IMR-90 (cell line): ENCODE results near the gene COL1A1. TPM values are rescaled to one million over a fixed set of nuclear protein-coding genes. Genes with fewer than 3 reads are reported as not detected.

ENCODE experiments used
- ATAC-seq: fragments of 200-7000 bp; cut with Tn5 transposase; 2 replicates; pipeline ENCODE4 v1.9.1; 2020; ENCODE audit warnings: low read depth, mild to moderate bottlenecking, moderate library complexity
- BruUV-seq: library from RNA; stranded (reverse); fragments of 400-500 nt; replicated peaks from 2 replicates; lab custom pipeline; 2021; lab: Mats Ljungman, UMichigan
- CTCF ChIA-PET: fragments of 300-600 bp; formaldehyde crosslinking; extraction: SDS; loops from one replicate; lab custom pipeline; 2021; ENCODE audit warnings: antibody characterized with exemption; lab: Yijun Ruan, JAX
- POLR2A ChIA-PET: fragments of 300-600 bp; sonication (Branson Sonifier 250); formaldehyde crosslinking; loops from one replicate; lab custom pipeline; 2022; ENCODE audit warnings: antibody characterized with exemption; ENCODE audit not compliant: unreplicated experiment; lab: Charles Lee
- DNase-seq: peaks from one replicate; pipeline ENCODE4 v3.0.0; 2013
- H2AFZ ChIP-seq: replicated peaks from 2 replicates; pipeline ENCODE3; 2013; ENCODE audit warnings: low read length, mild to moderate bottlenecking; ENCODE audit not compliant: poor library complexity
- H2AK5ac ChIP-seq: 2 replicates; pipeline ENCODE4 v1.6.1; 2013; ENCODE audit warnings: low read depth, low read length, inconsistent platforms
- H2AK9ac ChIP-seq: replicated peaks from 2 replicates; pipeline ENCODE3; 2013; ENCODE audit warnings: mild to moderate bottlenecking, low read depth, low read length, moderate library complexity; ENCODE audit not compliant: poor library complexity
- H2BK120ac ChIP-seq: 2 replicates; pipeline ENCODE4 v1.6.1; 2013; ENCODE audit warnings: low read depth, low read length, inconsistent platforms
- H2BK15ac ChIP-seq: 3 replicates; pipeline ENCODE4 v1.6.1; 2013; ENCODE audit warnings: low read depth, low read length, inconsistent platforms
- H2BK20ac ChIP-seq: 2 replicates; pipeline ENCODE4 v1.6.1; 2013; ENCODE audit warnings: low read depth, mild to moderate bottlenecking, inconsistent platforms, low read length, moderate library complexity
- H2BK5ac ChIP-seq: 2 replicates; pipeline ENCODE4 v1.6.1; 2013; ENCODE audit warnings: mild to moderate bottlenecking, low read depth, low read length, inconsistent platforms; ENCODE audit not compliant: poor library complexity, severe bottlenecking
- H3K14ac ChIP-seq: replicated peaks from 2 replicates; pipeline ENCODE4 v1.6.1; 2013; ENCODE audit warnings: low read depth, low read length, inconsistent platforms
- H3K18ac ChIP-seq: 2 replicates; pipeline ENCODE4 v1.6.1; 2013; ENCODE audit warnings: low read depth, low read length, control low read depth
- H3K23ac ChIP-seq: 2 replicates; pipeline ENCODE4 v1.6.1; 2013; ENCODE audit warnings: low read depth, low read length, inconsistent platforms
- H3K27ac ChIP-seq: 2 replicates; pipeline ENCODE4 v1.5.1; 2013; ENCODE audit warnings: mild to moderate bottlenecking, control low read depth, low read length; ENCODE audit not compliant: insufficient read depth
- H3K27me3 ChIP-seq: 2 replicates; pipeline ENCODE4 v1.6.1; 2013; ENCODE audit warnings: low read length; ENCODE audit not compliant: control insufficient read depth, insufficient read depth
- H3K36me3 ChIP-seq: 2 replicates; pipeline ENCODE4 v1.6.1; 2013; ENCODE audit warnings: low read length, mixed read lengths; ENCODE audit not compliant: control insufficient read depth, insufficient read depth
- H3K4ac ChIP-seq: 2 replicates; pipeline ENCODE4 v1.6.1; 2013; ENCODE audit warnings: low read depth, low read length, inconsistent platforms
- H3K4me1 ChIP-seq: 2 replicates; pipeline ENCODE4 v1.6.1; 2013; ENCODE audit warnings: low read length, mixed read lengths; ENCODE audit not compliant: control insufficient read depth, insufficient read depth
- H3K4me2 ChIP-seq: 2 replicates; pipeline ENCODE4 v1.6.1; 2013; ENCODE audit warnings: low read depth, mild to moderate bottlenecking, control low read depth, low read length, moderate library complexity
- H3K4me3 ChIP-seq: 2 replicates; pipeline ENCODE4 v1.5.1; 2013; ENCODE audit warnings: low read depth, mild to moderate bottlenecking, control low read depth, low read length, moderate library complexity; ENCODE audit not compliant: insufficient read depth
- H3K56ac ChIP-seq: 2 replicates; pipeline ENCODE4 v1.6.1; 2013; ENCODE audit warnings: low read length, inconsistent platforms; ENCODE audit not compliant: insufficient read depth; ENCODE audit errors: extremely low read depth
- H3K79me1 ChIP-seq, 2 experiments: 2 replicates each; pipeline ENCODE4 v1.6.1; 2013; ENCODE audit warnings: low read length in 2 of 2, inconsistent platforms in 1 of 2, low read depth in 1 of 2
- H3K9ac ChIP-seq: 2 replicates; pipeline ENCODE4 v1.6.1; 2013; ENCODE audit warnings: low read depth, low read length, control low read depth
- H3K9me1 ChIP-seq: 2 replicates; pipeline ENCODE4 v1.6.1; 2013; ENCODE audit warnings: low read length, inconsistent platforms; ENCODE audit not compliant: insufficient read depth
- H3K9me3 ChIP-seq: 2 replicates; pipeline ENCODE4 v1.6.1; 2013; ENCODE audit warnings: low read length; ENCODE audit not compliant: control insufficient read depth, insufficient read depth
- H4K20me1 ChIP-seq: 2 replicates; pipeline ENCODE4 v1.6.1; 2013; ENCODE audit warnings: low read length, inconsistent platforms; ENCODE audit not compliant: insufficient read depth
- H4K5ac ChIP-seq: 2 replicates; pipeline ENCODE4 v1.6.1; 2013; ENCODE audit warnings: mild to moderate bottlenecking, low read depth, low read length, control low read depth
- H4K8ac ChIP-seq, 2 experiments: 2 replicates each; pipeline ENCODE4 v1.6.1; 2013; ENCODE audit warnings: low read depth in 2 of 2, low read length in 2 of 2, control low read depth in 1 of 2, inconsistent platforms in 1 of 2
- H4K91ac ChIP-seq: 2 replicates; pipeline ENCODE4 v1.6.1; 2013; ENCODE audit warnings: low read depth, low read length, inconsistent platforms; ENCODE audit not compliant: insufficient read depth
- FOS ChIP-seq: fragments of 150-350 bp; IDR thresholded peaks from 2 replicates; pipeline ENCODE4 v1.6.1; 2016; ENCODE audit warnings: low read depth, low read length
- MAZ ChIP-seq: IDR thresholded peaks from 2 replicates; pipeline ENCODE4 v1.6.1; 2012; ENCODE audit warnings: low read depth, mild to moderate bottlenecking, low read length, improper control_type of control experiment, moderate library complexity, borderline replicate concordance
- MXI1 ChIP-seq: IDR thresholded peaks from 2 replicates; pipeline ENCODE4 v1.6.1; 2012; ENCODE audit warnings: low read depth, mild to moderate bottlenecking, low read length, moderate library complexity, borderline replicate concordance
- POLR2A ChIP-seq: IDR thresholded peaks from 2 replicates; pipeline ENCODE4 v1.6.1; 2012; ENCODE audit warnings: mild to moderate bottlenecking, low read depth, low read length
- RAD21 ChIP-seq: IDR thresholded peaks from 2 replicates; pipeline ENCODE4 v1.6.1; 2012; ENCODE audit warnings: low read length, improper control_type of control experiment
- WGBS, 2 experiments: methylation state at CpG; one replicate each; pipeline versions ENCODE4 v1.1.5 to v1.1.7; 2013; ENCODE audit warnings: missing lambda C conversion rate in 2 of 2; ENCODE audit not compliant: insufficient read length in 1 of 2; ENCODE audit errors: extremely low coverage in 2 of 2; 5-methylcytosine and 5-hydroxymethylcytosine counted together
- dilution Hi-C: fragments of 300-500 bp; cut with HindIII; formaldehyde crosslinking; loops from one replicate; pipeline ENCODE4 v1.14.3; 2018; ENCODE audit warnings: low sequenced_read_pairs; ENCODE audit not compliant: unreplicated experiment
- in situ Hi-C: fragments of 300-500 bp; cut with MboI; formaldehyde crosslinking; loops from 3 replicates; pipeline ENCODE4 v1.14.3; 2019; ENCODE audit warnings: low sequenced_read_pairs, inconsistent platforms, mixed read lengths
- intact Hi-C: fragments of 100-400 bp; cut with micrococcal nuclease; formaldehyde crosslinking; loops from 2 replicates; pipeline ENCODE4 v1.10.0; 2022
- polyA plus RNA-seq, 3 experiments: library from polyadenylated mRNA; depleted of rRNA; stranded (reverse); fragments of >200 nt; gene quantifications; 2 replicates each; pipeline ENCODE4 v1.2.3, GENCODE V29; 2012; ENCODE audit warnings: low replicate concordance in 1 of 3
- total RNA-seq: library from RNA; depleted of rRNA; stranded (reverse); fragments of >200 nt; gene quantifications from 2 replicates; pipeline ENCODE4 v1.2.3, GENCODE V29; 2012
- TF ChIP-seq, protein P1 (sequence below): fragments of 150-350 bp; IDR thresholded peaks from 2 replicates; pipeline ENCODE4 v1.6.1; 2016; ENCODE audit warnings: low read depth, mild to moderate bottlenecking, low read length, moderate library complexity, borderline replicate concordance
- TF ChIP-seq, protein P2 (sequence below): fragments of 150-350 bp; IDR thresholded peaks from 2 replicates; pipeline ENCODE4 v1.6.1; 2017; ENCODE audit warnings: mild to moderate bottlenecking, antibody characterized with exemption, low read length, low read depth
- TF ChIP-seq, protein P3 (sequence below): conservative IDR thresholded peaks from 2 replicates; pipeline ENCODE4 v1.5.1; 2012; ENCODE audit warnings: mild to moderate bottlenecking, low read depth, low read length, improper control_type of control experiment

Gene COL1A1
- total and polyA plus RNA-seq, 2 of the 4 experiments (the other 2 are of a cell fraction) = 2,180 to 4,350 TPM

DNA sequence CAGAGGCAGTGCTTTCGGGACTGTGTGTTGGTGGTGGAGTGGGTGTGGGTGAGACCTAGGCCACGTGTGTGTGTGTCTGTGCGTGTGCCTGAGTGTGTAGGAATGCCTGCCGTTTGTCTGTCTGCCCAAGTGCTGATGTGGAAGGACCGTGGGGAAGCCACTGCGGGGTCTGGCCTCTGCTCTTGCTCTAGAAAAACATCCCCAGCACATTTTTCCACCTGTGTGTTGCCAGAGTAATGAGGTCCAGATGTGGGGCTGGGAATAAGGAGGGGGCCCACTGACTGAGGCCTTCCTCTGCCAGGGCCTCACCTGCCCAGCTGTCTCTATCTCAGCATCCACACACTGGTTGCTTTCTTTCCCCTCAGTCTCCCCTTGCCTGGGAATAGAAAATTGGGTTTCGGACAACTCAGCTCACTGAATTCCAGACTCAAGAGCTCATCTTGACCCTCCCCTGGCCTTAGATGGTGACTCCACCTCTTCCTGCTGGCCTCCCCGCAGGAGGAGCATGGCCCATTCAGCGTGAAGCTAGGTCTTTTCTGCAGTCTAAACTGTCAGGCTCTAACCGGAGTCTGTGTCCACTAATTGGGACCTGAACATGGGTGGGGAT, 28.0 kb downstream of the COL1A1 start:
- Histone ChIP-seq H2BK5ac (peak overlapping the region; percentile 92), H3K9me1 (peaks cover 23% of the 10 kb centered on the region), H2AFZ (peak overlapping the region; percentile 87), H3K9me3 (no peaks in the 10 kb centered on the region), H3K18ac (peak overlapping the region; percentile 71), H2BK120ac (peak overlapping the region; percentile 94), H3K4me2 (peak overlapping the region; percentile 8), H2BK15ac (peak overlapping the region; percentile 89; the same call in 2 of the 3 replicates), H3K36me3 (peaks cover 11% of the 10 kb centered on the region), H2AK5ac (peak overlapping the region; percentile 99), H4K20me1 (no peaks in the 10 kb centered on the region; the same call in 1 of the 2 replicates), H3K79me1 (peaks cover 17 to 38% of the 10 kb centered on the region in 2 experiments; a peak in 3 of 4 replicates), H4K91ac (peak overlapping the region; percentile 93), H3K23ac (peak overlapping the region; percentile 90), H2AK9ac (peak overlapping the region; percentile 90), H3K4me1 (peaks cover 31% of the 10 kb centered on the region), H2BK20ac (peak overlapping the region; percentile 96), H3K27me3 (no peaks in the 10 kb centered on the region), H3K4ac (peak overlapping the region; percentile 94), H3K56ac (peak overlapping the region; percentile 80), H3K4me3 (no peak overlapping the region), H3K27ac (peak overlapping the region; percentile 93), H3K9ac (peak overlapping the region; percentile 63), H4K5ac (peak overlapping the region; percentile 43), H4K8ac (peak overlapping the region; percentile 63 to 90), H3K14ac (peak overlapping the region; percentile 89)
- intact Hi-C loops = loop anchor here (1.0 to 2.0 kb wide), 2 partner anchors 100 to 117 kb away; no protein-coding TSS in a partner anchor
- DNase-seq (peak; percentile 95), ATAC-seq (peak; percentile 63)
- BruUV-seq = no TSS peak
- ChIA-PET CTCF (interaction anchor here (0.8 to 1.8 kb wide), 4 partner anchors 12 to 100 kb away, joined by 3 to 6 read pairs (median 6); partner anchors contain the start of gene TMEM92), POLR2A (interaction anchor here (1.0 to 1.6 kb wide), 5 partner anchors 27 to 94 kb away, joined by 4 to 6 read pairs (median 4); no protein-coding TSS in a partner anchor)
- WGBS, 2 experiments = 0% methylated on average over 3 of the region's 10 CpGs; no CpG with 5 or more reads in 1 of the 2 experiments
- TF ChIP-seq, protein P1, sequence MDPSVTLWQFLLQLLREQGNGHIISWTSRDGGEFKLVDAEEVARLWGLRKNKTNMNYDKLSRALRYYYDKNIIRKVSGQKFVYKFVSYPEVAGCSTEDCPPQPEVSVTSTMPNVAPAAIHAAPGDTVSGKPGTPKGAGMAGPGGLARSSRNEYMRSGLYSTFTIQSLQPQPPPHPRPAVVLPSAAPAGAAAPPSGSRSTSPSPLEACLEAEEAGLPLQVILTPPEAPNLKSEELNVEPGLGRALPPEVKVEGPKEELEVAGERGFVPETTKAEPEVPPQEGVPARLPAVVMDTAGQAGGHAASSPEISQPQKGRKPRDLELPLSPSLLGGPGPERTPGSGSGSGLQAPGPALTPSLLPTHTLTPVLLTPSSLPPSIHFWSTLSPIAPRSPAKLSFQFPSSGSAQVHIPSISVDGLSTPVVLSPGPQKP = no peak
- TF ChIP-seq POLR2A (peak; percentile 68), RAD21 (0 out of 2 replicates have a peak, but pooled peaks have one; percentile 5), MAZ (no peak; the same call in none of the 2 replicates), FOS (peak; percentile 53; the same call in 1 of the 2 replicates), MXI1 (peak; percentile 80)
- TF ChIP-seq, protein P2, sequence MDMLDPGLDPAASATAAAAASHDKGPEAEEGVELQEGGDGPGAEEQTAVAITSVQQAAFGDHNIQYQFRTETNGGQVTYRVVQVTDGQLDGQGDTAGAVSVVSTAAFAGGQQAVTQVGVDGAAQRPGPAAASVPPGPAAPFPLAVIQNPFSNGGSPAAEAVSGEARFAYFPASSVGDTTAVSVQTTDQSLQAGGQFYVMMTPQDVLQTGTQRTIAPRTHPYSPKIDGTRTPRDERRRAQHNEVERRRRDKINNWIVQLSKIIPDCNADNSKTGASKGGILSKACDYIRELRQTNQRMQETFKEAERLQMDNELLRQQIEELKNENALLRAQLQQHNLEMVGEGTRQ = peak; percentile 49; the same call in 1 of the 2 replicates
- TF ChIP-seq, protein P3, sequence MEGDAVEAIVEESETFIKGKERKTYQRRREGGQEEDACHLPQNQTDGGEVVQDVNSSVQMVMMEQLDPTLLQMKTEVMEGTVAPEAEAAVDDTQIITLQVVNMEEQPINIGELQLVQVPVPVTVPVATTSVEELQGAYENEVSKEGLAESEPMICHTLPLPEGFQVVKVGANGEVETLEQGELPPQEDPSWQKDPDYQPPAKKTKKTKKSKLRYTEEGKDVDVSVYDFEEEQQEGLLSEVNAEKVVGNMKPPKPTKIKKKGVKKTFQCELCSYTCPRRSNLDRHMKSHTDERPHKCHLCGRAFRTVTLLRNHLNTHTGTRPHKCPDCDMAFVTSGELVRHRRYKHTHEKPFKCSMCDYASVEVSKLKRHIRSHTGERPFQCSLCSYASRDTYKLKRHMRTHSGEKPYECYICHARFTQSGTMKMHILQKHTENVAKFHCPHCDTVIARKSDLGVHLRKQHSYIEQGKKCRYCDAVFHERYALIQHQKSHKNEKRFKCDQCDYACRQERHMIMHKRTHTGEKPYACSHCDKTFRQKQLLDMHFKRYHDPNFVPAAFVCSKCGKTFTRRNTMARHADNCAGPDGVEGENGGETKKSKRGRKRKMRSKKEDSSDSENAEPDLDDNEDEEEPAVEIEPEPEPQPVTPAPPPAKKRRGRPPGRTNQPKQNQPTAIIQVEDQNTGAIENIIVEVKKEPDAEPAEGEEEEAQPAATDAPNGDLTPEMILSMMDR = no peak
- dilution Hi-C loops = no loop called here
- in situ Hi-C loops = loop anchor here (10.0 kb wide), 1 partner anchor 111 kb away; no protein-coding TSS in a partner anchor
